GM23338 (cell line): ENCODE measurements around the gene COL6A3.
"Not testable (repeated sequence)": the region's sequence is repeated elsewhere in the genome, so short reads cannot be mapped to it uniquely, and the experiment has no call there.

Experiments used
- CREB1 ChIP-seq: fragments of 250-450 bp; sonication (Bioruptor Pico); IDR thresholded peaks from 2 replicates; pipeline ENCODE4 v1.5.0; 2020; ENCODE audit warnings: low read depth, mild to moderate bottlenecking, moderate library complexity
- EZH2 ChIP-seq: fragments of 200-600 bp; sonication (generic); IDR thresholded peaks from one replicate; pipeline ENCODE4 v1.8.0; 2017; ENCODE audit warnings: antibody characterized with exemption, mild to moderate bottlenecking, low read depth; ENCODE audit not compliant: unreplicated experiment
- EZH2phosphoT487 ChIP-seq: fragments of 200-600 bp; sonication (generic); IDR thresholded peaks from one replicate; pipeline ENCODE4 v1.8.1; 2018; ENCODE audit warnings: antibody characterized with exemption; ENCODE audit not compliant: unreplicated experiment
- JUNB ChIP-seq: IDR thresholded peaks from one replicate; pipeline ENCODE4 v1.6.1; 2016; ENCODE audit warnings: antibody characterized with exemption; ENCODE audit not compliant: unreplicated experiment
- NANOG ChIP-seq: IDR thresholded peaks from 2 replicates; pipeline ENCODE4 v1.6.1; 2016; ENCODE audit warnings: antibody characterized with exemption, borderline replicate concordance
- POLR2AphosphoS5 ChIP-seq: IDR thresholded peaks from 2 replicates; pipeline ENCODE4 v1.6.1; 2016; ENCODE audit warnings: antibody characterized with exemption, low read depth
- STAT1 ChIP-seq: IDR thresholded peaks from one replicate; pipeline ENCODE4 v1.6.1; 2016; ENCODE audit warnings: antibody characterized with exemption; ENCODE audit not compliant: unreplicated experiment
- ZNF114 ChIP-seq: fragments of 250-450 bp; sonication (Bioruptor Pico); IDR thresholded peaks from 2 replicates; pipeline ENCODE4 v1.5.0; 2020; ENCODE audit warnings: mild to moderate bottlenecking, moderate library complexity
- ZNF331 ChIP-seq: fragments of 250-450 bp; sonication (Bioruptor Pico); IDR thresholded peaks from 2 replicates; pipeline ENCODE4 v1.5.0; 2020; ENCODE audit warnings: low read depth, mild to moderate bottlenecking, moderate library complexity
- TF ChIP-seq, protein P1 (sequence below), 2 experiments: fragments of 200-600 bp in 1 of 2; sonication (generic) in 1 of 2; conservative IDR thresholded peaks; 2 replicates each; pipeline versions ENCODE4 v1.5.1 to v1.6.1; 2016 to 2017; ENCODE audit warnings: antibody characterized with exemption in 2 of 2, low read depth in 2 of 2, mild to moderate bottlenecking in 2 of 2, moderate library complexity in 1 of 2
- TF ChIP-seq, protein P2 (sequence below): IDR thresholded peaks from 2 replicates; pipeline ENCODE4 v1.6.1; 2016; ENCODE audit warnings: antibody characterized with exemption
- TF ChIP-seq, protein P3 (sequence below): IDR thresholded peaks from one replicate; pipeline ENCODE4 v1.6.1; 2018; ENCODE audit warnings: antibody characterized with exemption; ENCODE audit not compliant: unreplicated experiment
- TF ChIP-seq, protein P4 (sequence below): fragments of 250-450 bp; sonication (Bioruptor Pico); IDR thresholded peaks from 2 replicates; pipeline ENCODE4 v1.5.0; 2020; ENCODE audit warnings: mild to moderate bottlenecking, moderate library complexity

DNA sequence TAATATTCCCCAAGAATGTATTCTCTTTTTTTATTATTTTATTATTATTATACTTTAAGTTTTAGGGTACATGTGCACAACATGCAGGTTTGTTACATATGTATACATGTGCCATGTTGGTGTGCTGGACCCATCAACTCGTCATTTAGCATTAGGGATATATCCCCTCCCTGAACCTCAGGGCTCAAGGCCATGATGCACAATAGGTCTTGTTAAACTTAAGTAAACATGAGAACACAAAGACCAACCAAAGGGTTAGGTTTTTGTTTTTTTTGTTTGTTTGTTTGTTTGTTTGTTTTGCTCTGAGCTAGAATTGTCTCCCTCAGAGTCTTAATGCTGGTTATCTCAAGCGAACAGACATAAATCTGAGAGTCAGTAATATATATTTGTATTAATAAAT is 4.7 kb downstream of the COL6A3 start:
- TF ChIP-seq, protein P1, sequence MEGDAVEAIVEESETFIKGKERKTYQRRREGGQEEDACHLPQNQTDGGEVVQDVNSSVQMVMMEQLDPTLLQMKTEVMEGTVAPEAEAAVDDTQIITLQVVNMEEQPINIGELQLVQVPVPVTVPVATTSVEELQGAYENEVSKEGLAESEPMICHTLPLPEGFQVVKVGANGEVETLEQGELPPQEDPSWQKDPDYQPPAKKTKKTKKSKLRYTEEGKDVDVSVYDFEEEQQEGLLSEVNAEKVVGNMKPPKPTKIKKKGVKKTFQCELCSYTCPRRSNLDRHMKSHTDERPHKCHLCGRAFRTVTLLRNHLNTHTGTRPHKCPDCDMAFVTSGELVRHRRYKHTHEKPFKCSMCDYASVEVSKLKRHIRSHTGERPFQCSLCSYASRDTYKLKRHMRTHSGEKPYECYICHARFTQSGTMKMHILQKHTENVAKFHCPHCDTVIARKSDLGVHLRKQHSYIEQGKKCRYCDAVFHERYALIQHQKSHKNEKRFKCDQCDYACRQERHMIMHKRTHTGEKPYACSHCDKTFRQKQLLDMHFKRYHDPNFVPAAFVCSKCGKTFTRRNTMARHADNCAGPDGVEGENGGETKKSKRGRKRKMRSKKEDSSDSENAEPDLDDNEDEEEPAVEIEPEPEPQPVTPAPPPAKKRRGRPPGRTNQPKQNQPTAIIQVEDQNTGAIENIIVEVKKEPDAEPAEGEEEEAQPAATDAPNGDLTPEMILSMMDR (conservative IDR thresholded peaks at IDR 0.05; ENCODE audit: low read depth in 2 of 2): not testable (repeated sequence)
- TF ChIP-seq POLR2AphosphoS5; EZH2; EZH2phosphoT487; CREB1; ZNF331 (CRISPR knock-in tag); NANOG; STAT1; JUNB; ZNF114: not testable (repeated sequence)
- TF ChIP-seq, protein P2, sequence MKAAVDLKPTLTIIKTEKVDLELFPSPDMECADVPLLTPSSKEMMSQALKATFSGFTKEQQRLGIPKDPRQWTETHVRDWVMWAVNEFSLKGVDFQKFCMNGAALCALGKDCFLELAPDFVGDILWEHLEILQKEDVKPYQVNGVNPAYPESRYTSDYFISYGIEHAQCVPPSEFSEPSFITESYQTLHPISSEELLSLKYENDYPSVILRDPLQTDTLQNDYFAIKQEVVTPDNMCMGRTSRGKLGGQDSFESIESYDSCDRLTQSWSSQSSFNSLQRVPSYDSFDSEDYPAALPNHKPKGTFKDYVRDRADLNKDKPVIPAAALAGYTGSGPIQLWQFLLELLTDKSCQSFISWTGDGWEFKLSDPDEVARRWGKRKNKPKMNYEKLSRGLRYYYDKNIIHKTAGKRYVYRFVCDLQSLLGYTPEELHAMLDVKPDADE: not testable (repeated sequence)
- TF ChIP-seq, protein P3, sequence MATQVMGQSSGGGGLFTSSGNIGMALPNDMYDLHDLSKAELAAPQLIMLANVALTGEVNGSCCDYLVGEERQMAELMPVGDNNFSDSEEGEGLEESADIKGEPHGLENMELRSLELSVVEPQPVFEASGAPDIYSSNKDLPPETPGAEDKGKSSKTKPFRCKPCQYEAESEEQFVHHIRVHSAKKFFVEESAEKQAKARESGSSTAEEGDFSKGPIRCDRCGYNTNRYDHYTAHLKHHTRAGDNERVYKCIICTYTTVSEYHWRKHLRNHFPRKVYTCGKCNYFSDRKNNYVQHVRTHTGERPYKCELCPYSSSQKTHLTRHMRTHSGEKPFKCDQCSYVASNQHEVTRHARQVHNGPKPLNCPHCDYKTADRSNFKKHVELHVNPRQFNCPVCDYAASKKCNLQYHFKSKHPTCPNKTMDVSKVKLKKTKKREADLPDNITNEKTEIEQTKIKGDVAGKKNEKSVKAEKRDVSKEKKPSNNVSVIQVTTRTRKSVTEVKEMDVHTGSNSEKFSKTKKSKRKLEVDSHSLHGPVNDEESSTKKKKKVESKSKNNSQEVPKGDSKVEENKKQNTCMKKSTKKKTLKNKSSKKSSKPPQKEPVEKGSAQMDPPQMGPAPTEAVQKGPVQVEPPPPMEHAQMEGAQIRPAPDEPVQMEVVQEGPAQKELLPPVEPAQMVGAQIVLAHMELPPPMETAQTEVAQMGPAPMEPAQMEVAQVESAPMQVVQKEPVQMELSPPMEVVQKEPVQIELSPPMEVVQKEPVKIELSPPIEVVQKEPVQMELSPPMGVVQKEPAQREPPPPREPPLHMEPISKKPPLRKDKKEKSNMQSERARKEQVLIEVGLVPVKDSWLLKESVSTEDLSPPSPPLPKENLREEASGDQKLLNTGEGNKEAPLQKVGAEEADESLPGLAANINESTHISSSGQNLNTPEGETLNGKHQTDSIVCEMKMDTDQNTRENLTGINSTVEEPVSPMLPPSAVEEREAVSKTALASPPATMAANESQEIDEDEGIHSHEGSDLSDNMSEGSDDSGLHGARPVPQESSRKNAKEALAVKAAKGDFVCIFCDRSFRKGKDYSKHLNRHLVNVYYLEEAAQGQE: not testable (repeated sequence)
- TF ChIP-seq, protein P4, sequence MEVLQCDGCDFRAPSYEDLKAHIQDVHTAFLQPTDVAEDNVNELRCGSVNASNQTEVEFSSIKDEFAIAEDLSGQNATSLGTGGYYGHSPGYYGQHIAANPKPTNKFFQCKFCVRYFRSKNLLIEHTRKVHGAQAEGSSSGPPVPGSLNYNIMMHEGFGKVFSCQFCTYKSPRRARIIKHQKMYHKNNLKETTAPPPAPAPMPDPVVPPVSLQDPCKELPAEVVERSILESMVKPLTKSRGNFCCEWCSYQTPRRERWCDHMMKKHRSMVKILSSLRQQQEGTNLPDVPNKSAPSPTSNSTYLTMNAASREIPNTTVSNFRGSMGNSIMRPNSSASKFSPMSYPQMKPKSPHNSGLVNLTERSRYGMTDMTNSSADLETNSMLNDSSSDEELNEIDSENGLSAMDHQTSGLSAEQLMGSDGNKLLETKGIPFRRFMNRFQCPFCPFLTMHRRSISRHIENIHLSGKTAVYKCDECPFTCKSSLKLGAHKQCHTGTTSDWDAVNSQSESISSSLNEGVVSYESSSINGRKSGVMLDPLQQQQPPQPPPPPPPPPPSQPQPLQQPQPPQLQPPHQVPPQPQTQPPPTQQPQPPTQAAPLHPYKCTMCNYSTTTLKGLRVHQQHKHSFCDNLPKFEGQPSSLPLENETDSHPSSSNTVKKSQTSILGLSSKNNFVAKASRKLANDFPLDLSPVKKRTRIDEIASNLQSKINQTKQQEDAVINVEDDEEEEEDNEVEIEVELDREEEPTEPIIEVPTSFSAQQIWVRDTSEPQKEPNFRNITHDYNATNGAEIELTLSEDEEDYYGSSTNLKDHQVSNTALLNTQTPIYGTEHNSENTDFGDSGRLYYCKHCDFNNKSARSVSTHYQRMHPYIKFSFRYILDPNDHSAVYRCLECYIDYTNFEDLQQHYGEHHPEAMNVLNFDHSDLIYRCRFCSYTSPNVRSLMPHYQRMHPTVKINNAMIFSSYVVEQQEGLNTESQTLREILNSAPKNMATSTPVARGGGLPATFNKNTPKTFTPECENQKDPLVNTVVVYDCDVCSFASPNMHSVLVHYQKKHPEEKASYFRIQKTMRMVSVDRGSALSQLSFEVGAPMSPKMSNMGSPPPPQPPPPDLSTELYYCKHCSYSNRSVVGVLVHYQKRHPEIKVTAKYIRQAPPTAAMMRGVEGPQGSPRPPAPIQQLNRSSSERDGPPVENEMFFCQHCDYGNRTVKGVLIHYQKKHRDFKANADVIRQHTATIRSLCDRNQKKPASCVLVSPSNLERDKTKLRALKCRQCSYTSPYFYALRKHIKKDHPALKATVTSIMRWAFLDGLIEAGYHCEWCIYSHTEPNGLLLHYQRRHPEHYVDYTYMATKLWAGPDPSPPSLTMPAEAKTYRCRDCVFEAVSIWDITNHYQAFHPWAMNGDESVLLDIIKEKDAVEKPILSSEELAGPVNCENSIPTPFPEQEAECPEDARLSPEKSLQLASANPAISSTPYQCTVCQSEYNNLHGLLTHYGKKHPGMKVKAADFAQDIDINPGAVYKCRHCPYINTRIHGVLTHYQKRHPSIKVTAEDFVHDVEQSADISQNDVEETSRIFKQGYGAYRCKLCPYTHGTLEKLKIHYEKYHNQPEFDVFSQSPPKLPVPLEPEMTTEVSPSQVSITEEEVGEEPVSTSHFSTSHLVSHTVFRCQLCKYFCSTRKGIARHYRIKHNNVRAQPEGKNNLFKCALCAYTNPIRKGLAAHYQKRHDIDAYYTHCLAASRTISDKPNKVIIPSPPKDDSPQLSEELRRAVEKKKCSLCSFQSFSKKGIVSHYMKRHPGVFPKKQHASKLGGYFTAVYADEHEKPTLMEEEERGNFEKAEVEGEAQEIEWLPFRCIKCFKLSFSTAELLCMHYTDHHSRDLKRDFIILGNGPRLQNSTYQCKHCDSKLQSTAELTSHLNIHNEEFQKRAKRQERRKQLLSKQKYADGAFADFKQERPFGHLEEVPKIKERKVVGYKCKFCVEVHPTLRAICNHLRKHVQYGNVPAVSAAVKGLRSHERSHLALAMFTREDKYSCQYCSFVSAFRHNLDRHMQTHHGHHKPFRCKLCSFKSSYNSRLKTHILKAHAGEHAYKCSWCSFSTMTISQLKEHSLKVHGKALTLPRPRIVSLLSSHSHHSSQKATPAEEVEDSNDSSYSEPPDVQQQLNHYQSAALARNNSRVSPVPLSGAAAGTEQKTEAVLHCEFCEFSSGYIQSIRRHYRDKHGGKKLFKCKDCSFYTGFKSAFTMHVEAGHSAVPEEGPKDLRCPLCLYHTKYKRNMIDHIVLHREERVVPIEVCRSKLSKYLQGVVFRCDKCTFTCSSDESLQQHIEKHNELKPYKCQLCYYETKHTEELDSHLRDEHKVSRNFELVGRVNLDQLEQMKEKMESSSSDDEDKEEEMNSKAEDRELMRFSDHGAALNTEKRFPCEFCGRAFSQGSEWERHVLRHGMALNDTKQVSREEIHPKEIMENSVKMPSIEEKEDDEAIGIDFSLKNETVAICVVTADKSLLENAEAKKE (CRISPR knock-in tag): not testable (repeated sequence)
